ENCODE results near the gene ZSWIM2.
"Not testable (repeated sequence)": the region's sequence is repeated elsewhere in the genome, so short reads cannot be mapped to it uniquely, and the experiment has no call there.

ZSWIM2 gene

GRCh38 chr2:186848873-186849578, at the start of gene ZSWIM2:
ZSWIM2 (minus strand) TSS chr2:186849170; CDS start chr2:186849130, 40 bp downstream.
- peak within 1 kb of the TSS; percentile 55 for H3K4me3 ChIP-seq (ENCODE audit: low read depth, low read length)
- DNase-seq (ENCODE audit: low read depth, low spot score): peak; percentile 78
- in situ Hi-C loops (cut with HindIII; ENCODE audit: low sequenced_read_pairs): no loop called here
- TF ChIP-seq CTCF (IDR thresholded peaks at IDR 0.05; ENCODE audit: low read depth, low read length): no peak

GRCh38 chr2:186896220-186896619, 47.2 kb upstream of the ZSWIM2 start:
- H3K4me3 ChIP-seq (ENCODE audit: low read depth, low read length); DNase-seq (ENCODE audit: low read depth, low spot score); in situ Hi-C loops (cut with HindIII; ENCODE audit: low sequenced_read_pairs): not testable (repeated sequence)

- no peak overlapping the region for H3K4me3 ChIP-seq (ENCODE audit: low read depth, low read length)
- TF ChIP-seq CTCF (IDR thresholded peaks at IDR 0.05; ENCODE audit: low read depth, low read length): no peak
- no peak for DNase-seq (ENCODE audit: low read depth, low spot score)
- in situ Hi-C loops (cut with HindIII; ENCODE audit: low sequenced_read_pairs): no loop called here
Measured at GRCh38 chr2:186895451-186895850, 46.5 kb upstream of the ZSWIM2 start.

- TF ChIP-seq CTCF (IDR thresholded peaks at IDR 0.05; ENCODE audit: low read depth, low read length): no peak
- DNase-seq (ENCODE audit: low read depth, low spot score): no peak
- no peak overlapping the region for H3K4me3 ChIP-seq (ENCODE audit: low read depth, low read length)
- in situ Hi-C loops (cut with HindIII; ENCODE audit: low sequenced_read_pairs): no loop called here
Measured at GRCh38 chr2:186894478-186894877, 45.5 kb upstream of the ZSWIM2 start.

- DNase-seq (ENCODE audit: low read depth, low spot score): no peak
- no peak overlapping the region for H3K4me3 ChIP-seq (ENCODE audit: low read depth, low read length)
- in situ Hi-C loops (cut with HindIII; ENCODE audit: low sequenced_read_pairs): no loop called here
- no peak for TF ChIP-seq CTCF (IDR thresholded peaks at IDR 0.05; ENCODE audit: low read depth, low read length)
Measured at GRCh38 chr2:186892821-186893220, 43.9 kb upstream of the ZSWIM2 start.

GRCh38 chr2:186891185-186891621, 42.2 kb upstream of the ZSWIM2 start:
- in situ Hi-C loops (cut with HindIII; ENCODE audit: low sequenced_read_pairs): no loop called here
- no peak for DNase-seq (ENCODE audit: low read depth, low spot score)
- TF ChIP-seq CTCF (IDR thresholded peaks at IDR 0.05; ENCODE audit: low read depth, low read length): no peak
- no peak overlapping the region for H3K4me3 ChIP-seq (ENCODE audit: low read depth, low read length)

- DNase-seq (ENCODE audit: low read depth, low spot score): no peak
Measured at GRCh38 chr2:186889101-186889879, 40.3 kb upstream of the ZSWIM2 start.

More at GRCh38 chr2:186889101-186889879, 40.3 kb upstream of the ZSWIM2 start:
- in situ Hi-C loops (cut with HindIII; ENCODE audit: low sequenced_read_pairs): no loop called here
- TF ChIP-seq CTCF (IDR thresholded peaks at IDR 0.05; ENCODE audit: low read depth, low read length): no peak
- H3K4me3 ChIP-seq (ENCODE audit: low read depth, low read length): no peak overlapping the region
